ENCODE measurements around the gene ITPKA.
"Not testable (repeated sequence)": the region's sequence is repeated elsewhere in the genome, so short reads cannot be mapped to it uniquely, and the experiment has no call there.

The ITPKA gene

DNA sequence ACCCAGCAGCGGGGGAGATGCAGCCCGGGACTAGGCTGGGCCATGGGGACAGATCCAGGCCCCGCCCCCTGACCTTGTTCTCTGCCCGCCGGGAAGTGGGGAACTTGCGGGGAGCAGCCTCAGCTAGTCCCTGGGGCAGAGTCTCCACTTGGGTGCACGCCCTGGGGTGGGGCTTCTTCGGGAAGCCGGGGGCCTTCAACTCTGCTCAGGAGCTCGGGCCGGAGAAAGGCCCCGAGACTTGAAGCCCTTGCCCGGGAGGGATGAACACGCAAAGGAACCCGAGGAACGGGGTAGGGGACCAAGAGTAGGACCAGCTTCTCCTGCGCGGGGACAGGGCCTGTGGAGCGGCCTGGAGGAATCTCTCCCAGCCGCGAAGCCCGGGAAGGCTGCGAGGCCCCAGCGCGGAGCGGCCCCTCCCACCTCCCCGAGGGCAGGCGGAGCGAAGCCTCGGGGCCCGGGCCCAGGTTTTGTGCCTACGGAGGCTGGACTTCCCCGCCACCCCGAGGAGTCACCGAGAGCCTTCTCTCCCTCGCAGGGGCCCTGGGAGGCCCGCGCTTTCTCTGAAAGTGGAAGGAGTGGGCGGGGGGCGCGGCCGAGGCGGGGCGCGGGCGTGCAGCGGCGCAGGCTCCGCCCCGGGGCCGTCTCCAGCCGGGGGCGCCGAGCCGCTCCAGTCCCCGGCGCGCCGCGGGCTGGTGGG is at the start of gene ITPKA:
Gene ITPKA, plus strand, starts transcription at position 670 of the 697 bp plus-strand sequence. CDS start 54 bp downstream, outside the sequence.
- intact Hi-C loops (cut with DNase I): no loop called here
- DNase-seq: peak in 41 of 42 donors; percentile 43 to 88 (median 69)

DNA sequence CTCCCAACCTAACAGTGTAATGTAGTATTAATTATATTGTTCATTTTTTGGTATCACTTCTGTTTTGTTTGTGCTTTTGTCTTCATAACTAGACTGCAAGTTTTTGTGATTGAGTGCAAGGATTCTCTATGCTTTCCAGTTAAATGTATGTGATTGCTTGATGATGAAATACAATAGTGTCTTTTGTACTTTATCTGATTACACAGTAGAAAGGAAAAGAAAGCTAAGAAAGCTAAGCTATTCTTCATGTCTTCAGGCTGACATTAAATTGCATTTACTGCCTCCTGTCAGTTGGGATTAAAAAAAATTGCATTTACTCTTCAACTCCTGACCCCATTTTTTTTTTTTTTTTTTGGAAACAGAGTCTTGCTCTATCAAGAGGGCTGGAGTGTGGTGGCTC is 48.3 kb upstream of the ITPKA start:
- intact Hi-C loops (cut with DNase I): no loop called here
- no peak for DNase-seq

DNA sequence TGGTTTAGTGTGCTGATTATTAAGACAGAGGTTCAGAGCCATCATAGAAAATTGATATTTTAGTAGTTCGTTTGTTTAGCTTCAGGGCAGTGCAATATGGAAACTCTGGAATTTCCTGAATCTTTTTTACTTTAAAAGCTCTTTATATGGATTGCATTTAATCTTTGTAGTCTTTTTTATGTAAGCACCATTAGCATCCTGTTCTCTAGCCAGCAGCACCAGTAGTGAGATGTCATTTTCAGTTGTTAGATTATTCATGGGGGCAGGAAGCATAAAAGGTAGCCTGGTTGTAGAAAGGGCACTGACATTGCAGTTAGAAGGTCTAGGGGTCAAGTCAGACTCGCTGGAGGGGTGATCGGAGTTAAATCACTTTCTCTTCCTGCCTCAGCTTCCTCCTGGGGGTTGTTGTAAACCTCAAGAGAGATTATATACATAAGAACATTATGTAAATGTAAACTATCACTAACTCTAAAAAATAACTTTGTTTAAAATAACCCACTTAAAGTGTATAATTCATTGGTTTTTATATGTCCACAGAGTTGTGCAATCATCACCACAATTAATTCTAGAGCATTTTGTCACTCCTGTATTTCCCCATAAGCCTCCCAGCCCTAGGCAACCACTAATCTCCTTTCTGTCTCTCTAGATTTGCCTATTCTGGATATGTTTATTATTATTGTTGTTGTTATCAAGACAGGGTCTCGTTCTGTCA is 31.4 kb upstream of the ITPKA start:
- DNase-seq: no peak
- intact Hi-C loops (cut with DNase I): no loop called here

DNA sequence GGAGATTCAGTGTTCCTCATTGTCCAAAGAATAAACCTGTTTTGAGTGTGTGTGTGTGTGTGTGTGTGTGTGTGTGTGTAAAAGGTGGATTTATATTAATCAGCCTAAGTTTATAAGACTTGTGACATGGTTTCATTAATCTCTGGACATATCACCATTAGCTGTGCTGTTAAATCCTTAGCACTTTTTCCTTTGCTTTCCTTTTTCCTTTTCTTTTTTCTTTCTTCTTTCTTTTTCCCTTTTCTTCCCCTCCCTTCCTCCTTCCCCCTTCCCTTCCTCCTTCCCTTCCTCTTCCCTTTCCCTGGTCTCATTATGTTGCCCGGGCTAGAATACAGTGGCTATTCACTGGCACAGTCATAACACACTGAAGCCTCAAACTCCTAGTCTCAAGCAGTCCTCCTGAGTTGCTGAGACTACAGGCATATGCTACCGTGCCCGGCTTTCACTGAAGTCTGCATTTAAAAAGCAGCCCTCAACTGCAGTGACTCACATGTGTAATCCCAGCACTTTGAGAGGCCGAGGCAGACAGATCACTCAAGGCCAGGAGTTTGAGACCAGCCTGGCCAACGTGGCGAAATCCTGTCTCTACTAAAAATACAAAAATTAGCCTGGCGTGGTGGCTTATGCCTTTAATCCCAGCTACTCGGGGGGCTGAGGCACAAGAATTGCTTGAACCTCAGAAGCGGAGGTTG is 28.6 kb upstream of the ITPKA start:
- DNase-seq: no peak
- intact Hi-C loops (cut with DNase I): no loop called here

GRCh38 chr15:41465822-41466421 is 27.8 kb upstream of the ITPKA start:
- intact Hi-C loops (cut with DNase I): no loop called here
- DNase-seq: peak in 8 of 42 donors; percentile 3 to 57 (median 12)

DNA sequence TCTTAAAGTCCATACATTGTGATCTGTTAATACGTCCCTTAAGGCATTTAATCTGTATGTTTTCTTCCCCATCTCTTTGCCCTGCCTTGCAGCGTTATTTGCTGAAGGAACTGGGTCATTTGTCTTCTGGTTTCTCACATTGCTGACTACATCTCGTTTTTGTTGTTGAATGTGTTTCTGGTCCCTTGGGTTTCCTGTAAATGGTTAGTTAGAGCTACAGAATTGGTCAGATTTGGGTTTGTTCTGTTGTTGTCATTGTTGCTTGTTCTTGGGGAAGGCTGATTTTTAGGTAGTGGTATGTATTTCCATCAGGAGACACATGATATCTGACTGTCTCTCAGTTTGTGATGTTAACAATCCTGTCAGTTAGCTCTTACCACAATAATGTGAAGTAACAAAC is 27.0 kb upstream of the ITPKA start:
- no peak for DNase-seq

DNA sequence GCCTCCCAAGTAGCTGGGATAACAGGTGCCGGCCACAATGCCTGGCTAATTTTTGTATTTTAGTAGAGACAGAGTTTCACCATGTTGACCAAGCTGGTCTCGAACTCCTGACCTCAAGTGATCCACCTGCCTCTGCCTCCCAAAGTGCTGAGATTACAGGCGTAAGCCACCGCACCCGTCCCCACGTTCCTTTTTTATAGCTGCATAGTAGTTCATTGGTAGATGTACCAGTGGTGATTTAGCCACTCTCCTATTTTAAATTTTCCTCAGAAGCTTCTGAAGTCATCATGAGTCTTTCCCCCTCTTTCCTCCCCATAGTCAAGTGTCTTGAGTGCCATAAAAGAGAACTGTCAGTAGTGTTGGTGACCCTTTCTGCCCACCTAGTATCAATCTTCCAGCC is 24.0 kb upstream of the ITPKA start:
- intact Hi-C loops (cut with DNase I); DNase-seq: not testable (repeated sequence)

More for the DNA sequence above, 27.0 kb upstream of the ITPKA start:
- intact Hi-C loops (cut with DNase I): no loop called here

DNA sequence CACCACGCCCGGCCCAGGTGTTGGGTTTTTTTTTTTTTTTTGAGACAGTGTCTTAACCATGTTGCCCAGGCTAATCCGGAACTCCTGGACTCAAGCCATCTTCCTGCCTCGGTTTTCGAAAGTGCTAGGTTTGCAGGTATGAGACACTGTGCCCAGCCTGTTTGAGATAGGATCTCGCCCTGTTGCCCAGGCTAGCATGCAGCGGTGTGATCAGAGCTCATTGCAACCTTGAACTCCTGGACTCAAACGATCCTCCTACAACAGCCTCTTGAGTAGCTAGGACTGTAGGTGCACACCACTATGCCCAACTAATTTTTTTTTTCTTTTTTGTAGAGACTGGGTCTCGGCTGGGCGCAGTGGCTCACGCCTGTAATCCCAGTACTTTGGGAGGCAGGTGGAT is 20.3 kb upstream of the ITPKA start:
- DNase-seq: no peak
- intact Hi-C loops (cut with DNase I): no loop called here

GRCh38 chr15:41474436-41474835 is 19.2 kb upstream of the ITPKA start:
- DNase-seq: no peak
- intact Hi-C loops (cut with DNase I): no loop called here

DNA sequence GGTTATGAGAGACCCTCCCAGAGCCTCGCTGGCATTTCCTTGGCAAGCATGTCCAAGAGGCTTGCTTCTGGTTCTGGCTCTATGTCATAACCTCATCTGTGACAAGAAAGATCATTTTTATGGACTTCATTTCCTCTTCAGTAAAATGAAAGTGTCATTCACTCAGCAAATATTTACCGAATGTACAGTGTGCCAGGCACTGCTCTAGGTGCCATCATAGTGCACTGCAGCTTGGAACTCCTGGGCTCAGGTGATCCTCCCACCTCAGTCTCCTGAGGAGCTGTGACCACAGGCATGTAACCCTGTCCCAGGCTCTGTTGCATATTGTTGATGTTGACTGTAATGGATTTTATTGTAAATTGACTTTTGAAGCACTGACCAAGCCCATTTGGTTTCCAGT is 18.7 kb upstream of the ITPKA start:
- intact Hi-C loops (cut with DNase I): no loop called here
- no peak for DNase-seq

DNA sequence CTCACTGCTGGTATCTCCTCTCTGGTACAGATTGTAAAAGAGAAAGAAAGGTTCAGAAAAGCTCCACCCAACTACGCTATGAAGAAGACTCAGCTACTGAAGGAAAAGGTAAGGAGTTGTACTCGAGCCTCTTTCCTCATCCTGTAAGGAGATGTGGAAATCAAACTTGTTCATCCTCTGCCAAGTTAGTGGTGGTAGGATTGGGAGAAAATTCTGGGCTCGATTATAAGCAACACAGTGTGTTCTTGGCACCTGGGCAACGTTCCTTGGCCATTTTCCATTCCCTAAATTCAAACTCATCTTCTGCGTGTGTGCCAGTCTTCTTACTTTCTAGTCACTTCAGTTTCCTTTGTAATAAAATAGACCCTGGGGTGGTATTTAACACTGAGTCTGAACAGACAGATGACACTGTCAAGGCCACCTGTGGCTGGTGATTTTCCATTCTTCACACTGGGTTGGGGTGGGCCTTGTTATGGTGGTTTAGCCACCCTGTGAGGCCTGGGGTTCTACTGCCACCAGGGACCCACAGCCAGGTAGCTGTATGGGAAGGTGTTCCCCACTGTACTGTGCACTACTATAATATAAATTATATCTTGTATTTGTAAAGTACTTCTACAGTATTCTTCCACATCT is 17.1 kb upstream of the ITPKA start:
- DNase-seq: no peak
- intact Hi-C loops (cut with DNase I): no loop called here

DNA sequence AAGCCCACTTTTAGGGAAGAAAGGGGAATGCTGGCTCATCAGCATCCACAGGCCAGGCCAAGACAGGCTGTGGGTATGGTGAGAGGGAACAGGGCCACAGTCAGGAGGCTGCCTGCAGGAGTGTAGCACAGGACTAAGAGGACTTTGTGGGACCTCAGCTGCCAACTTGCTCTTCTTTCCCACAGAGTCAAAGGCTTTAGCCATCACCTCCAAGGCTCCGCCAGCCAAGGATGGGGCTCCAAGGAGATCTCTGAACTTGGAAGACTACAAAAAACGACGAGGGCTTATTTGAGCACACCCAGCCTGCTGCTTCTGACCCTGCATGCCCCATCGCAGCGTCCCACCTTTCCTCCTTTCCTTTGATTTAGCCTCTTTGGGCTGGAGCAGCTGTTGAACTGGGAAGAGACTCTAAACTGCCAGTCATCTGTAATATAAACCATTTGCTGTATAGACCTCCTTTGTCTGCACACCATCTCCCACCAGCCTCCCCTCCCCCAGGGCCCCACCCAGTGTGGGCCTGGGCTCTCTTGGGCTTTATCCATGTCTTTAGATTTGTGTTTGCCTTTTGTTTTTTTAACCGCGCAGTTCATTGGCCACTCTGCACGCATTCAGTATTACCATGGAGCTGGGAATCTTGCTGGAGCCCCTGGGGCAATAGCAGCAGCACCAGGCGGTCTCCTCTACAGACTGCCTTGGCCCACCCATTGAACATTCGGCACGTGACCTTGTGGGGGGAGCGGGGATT is 13.1 kb upstream of the ITPKA start:
- intact Hi-C loops (cut with DNase I): no loop called here
- DNase-seq: no peak

GRCh38 chr15:41482110-41482877 is 11.4 kb upstream of the ITPKA start:
- intact Hi-C loops (cut with DNase I): no loop called here
- DNase-seq: no peak

DNA sequence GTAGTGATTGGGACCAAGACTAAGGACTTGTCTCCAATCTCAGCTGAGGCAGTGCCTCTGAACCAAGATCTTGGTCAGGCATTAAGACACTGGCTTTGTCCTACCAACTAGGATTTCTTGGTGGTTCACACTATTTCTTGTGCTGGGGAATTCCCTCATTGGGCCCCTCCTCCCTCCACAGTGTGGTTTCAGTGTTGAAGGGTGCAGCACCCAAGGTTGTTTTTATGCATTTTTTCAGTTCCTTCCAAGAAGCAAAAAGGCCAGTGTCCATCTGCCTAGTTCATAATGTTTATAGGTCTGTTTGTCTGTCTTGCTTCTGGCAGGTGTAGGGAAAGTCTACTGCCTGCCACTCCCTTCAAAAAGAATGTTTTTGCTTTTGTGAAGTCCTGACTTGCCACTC is 10.6 kb upstream of the ITPKA start:
- intact Hi-C loops (cut with DNase I): no loop called here
- DNase-seq: no peak

- DNase-seq: no peak
Measured at GRCh38 chr15:41483519-41483918, 10.2 kb upstream of the ITPKA start.

GRCh38 chr15:41484937-41485625 is 8.6 kb upstream of the ITPKA start:
- intact Hi-C loops (cut with DNase I): no loop called here
- no peak for DNase-seq

More at GRCh38 chr15:41483519-41483918, 10.2 kb upstream of the ITPKA start:
- intact Hi-C loops (cut with DNase I): no loop called here

- no peak for DNase-seq
- intact Hi-C loops (cut with DNase I): no loop called here
Measured at GRCh38 chr15:41486286-41486685, 7.4 kb upstream of the ITPKA start.

Data from head of caudate nucleus (tissue), 42 donors.